NCI-H510A (cell line): ENCODE data around the gene FAN1.
A peak's percentile ranks its signal among the peaks of the same experiment; 100 is the strongest.

Experiments used
- DNase-seq: peaks from one replicate; lab custom pipeline; 2025; lab: John Stamatoyannopoulos, UW

FAN1 gene

GRCh38 chr15:30956216-30957124, 52.8 kb downstream of the FAN1 start:
- no peak for DNase-seq

- DNase-seq = no peak
These were observed 54.5 kb downstream of the FAN1 start for GRCh38 chr15:30958219-30958618.

- no peak for DNase-seq
These were observed 58.4 kb downstream of the FAN1 start for GRCh38 chr15:30962079-30962478.

- no peak for DNase-seq
These were observed 58.9 kb downstream of the FAN1 start for GRCh38 chr15:30962659-30963058.

GRCh38 chr15:30963681-30964080, 60.0 kb downstream of the FAN1 start:
- DNase-seq = no peak

GRCh38 chr15:30969724-30970123, 66.0 kb downstream of the FAN1 start:
- DNase-seq = no peak

GRCh38 chr15:30973379-30973778, 69.7 kb downstream of the FAN1 start:
- DNase-seq = no peak

GRCh38 chr15:30974112-30974511, 70.4 kb downstream of the FAN1 start:
- DNase-seq = no peak

GRCh38 chr15:30978328-30978727, 74.6 kb downstream of the FAN1 start:
- no peak for DNase-seq

- DNase-seq = no peak
These were observed 75.7 kb downstream of the FAN1 start for GRCh38 chr15:30979457-30979856.

- no peak for DNase-seq
These were observed 80.4 kb downstream of the FAN1 start for GRCh38 chr15:30984118-30984517.

- DNase-seq = no peak
These were observed 80.8 kb downstream of the FAN1 start for GRCh38 chr15:30984542-30984941.

GRCh38 chr15:30985081-30985531, 81.4 kb downstream of the FAN1 start:
- DNase-seq = no peak

GRCh38 chr15:30990036-30990435, 86.3 kb downstream of the FAN1 start:
- DNase-seq = no peak

- no peak for DNase-seq
These were observed 86.9 kb downstream of the FAN1 start for GRCh38 chr15:30990446-30991254.

- peak; percentile 40 for DNase-seq
These were observed 87.8 kb downstream of the FAN1 start, which contains the start of gene MTMR10 for GRCh38 chr15:30991255-30992235. MTMR10 (minus strand) TSS chr15:30991628; CDS start chr15:30991506, 122 bp downstream.

GRCh38 chr15:30992249-30992864, 88.6 kb downstream of the FAN1 start:
- DNase-seq = peak; percentile 16
